Activated CD8-positive, alpha-beta memory T cell treated with anti-CD3 and anti-CD28 coated beads for 24 hours (primary cell): ENCODE data around the gene CDKL1.
"Not testable (repeated sequence)": the region's sequence is repeated elsewhere in the genome, so short reads cannot be mapped to it uniquely, and the experiment has no call there.

Experiments used
- DNase-seq: peaks from one replicate; pipeline ENCODE4 v3.0.0-alpha.2; 2020

Gene CDKL1

GRCh38 chr14:50383618-50384225, 13.0 kb downstream of the CDKL1 start:
- peak; percentile 11 for DNase-seq

GRCh38 chr14:50381823-50382287, 14.8 kb downstream of the CDKL1 start:
- no peak for DNase-seq

- DNase-seq: peak; percentile 21
Observed at GRCh38 chr14:50381008-50381407, 15.7 kb downstream of the CDKL1 start.

DNA sequence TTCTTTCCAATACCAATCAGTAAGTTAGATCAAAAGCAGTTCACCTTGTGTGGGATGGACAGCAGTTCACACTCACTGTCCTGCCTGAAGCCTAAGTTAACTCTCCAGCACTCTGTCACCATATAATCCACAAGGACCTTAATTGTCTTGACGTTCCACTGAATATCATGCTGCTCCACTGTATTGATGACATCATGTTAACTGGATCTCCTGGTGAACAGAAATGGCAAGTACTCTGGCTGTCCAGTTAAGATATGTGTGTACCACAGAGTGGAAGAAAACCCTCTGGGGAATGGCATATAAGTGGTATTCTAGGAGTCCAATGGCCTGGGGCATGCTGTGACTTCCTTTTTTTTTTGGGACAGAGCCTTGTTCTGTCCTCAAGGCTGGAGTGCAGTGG, 16.2 kb downstream of the CDKL1 start:
- no peak for DNase-seq

DNA sequence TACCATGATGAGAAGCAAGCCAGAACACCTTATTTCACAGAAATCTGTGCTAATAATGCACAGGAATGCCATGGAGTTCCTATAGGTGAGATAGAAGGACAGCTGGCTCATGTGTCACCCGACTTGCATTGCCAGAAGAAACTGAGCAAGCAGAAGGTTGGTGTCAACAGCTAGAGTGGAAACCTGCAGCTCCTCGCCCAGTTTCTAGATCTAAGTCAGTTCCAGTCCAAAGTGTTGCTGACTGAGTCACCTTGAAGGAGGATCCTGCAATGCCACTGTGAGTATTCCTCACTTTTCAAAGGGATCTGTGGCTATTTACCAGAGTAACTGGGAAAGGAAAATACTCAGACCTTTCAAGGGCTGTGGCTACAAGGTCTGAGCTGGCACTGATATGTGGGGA, 17.1 kb downstream of the CDKL1 start:
- peak; percentile 15 for DNase-seq

DNA sequence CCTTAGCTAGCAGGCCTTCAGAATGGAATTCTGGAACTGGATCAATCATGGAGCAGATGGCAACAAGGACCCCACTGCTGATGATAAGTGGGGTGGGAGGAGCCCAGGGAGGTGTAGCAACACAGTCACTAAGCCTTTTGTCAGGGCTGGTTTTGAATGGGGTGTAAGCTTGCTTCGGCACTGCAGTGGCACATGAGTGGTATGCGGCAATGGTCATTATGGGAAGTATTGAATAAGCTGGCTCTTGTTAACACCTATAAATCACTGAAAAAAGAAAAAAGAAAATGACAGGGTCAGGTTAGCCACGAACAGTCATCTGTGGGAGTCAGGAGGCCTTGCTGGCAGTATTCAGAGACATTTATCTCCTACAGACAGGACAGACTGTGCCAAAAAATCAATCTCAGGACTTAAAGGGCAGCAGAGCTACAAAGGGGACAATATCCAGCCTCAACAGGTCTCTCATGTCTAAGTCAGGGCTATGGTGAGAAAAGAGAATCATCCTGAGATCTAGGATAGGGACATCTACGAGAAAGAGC, 19.1 kb downstream of the CDKL1 start:
- DNase-seq: peak; percentile 19

GRCh38 chr14:50375760-50376159, 20.9 kb downstream of the CDKL1 start:
- DNase-seq: no peak

- DNase-seq: no peak
Observed at GRCh38 chr14:50373959-50374358, 22.7 kb downstream of the CDKL1 start.

DNA sequence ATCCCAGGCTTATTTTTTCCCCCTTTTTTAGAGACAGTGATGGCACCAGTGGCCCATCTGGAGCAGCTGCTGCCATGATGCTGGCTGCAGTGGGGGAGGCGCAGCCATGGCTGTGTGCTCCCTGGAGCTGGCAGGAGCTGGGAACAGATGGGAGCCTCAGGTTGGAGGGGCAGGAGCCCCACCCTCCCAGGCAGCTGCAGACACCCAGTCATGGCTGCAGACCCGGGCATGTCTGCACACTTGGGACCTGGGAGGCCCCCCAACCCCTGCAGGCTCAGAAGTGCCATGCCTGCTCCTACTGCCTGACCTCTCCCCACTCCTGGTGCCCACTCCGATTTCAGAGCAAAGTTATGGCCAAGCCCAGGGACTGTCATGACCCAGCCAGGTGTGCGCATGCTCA, 25.1 kb downstream of the CDKL1 start:
- DNase-seq: peak; percentile 35

DNA sequence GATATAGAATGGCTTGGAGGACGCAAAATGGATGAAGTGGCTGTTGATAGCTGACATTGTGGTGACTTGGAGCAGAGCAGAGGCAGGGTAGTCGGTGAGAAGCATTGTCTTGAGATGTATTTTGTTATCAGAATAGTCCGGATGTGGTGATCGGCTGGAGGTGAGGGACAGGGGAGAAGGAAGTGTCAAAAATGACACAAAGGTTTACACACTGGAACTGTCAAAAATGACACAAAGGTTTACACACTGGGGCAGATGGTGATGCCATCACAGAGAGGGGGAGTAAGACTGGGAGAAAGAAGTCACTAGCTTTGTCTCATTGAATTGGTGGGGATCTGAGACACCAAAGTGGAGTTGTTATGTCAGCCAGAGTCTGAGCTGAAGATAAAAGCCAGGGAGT, 30.1 kb downstream of the CDKL1 start:
- no peak for DNase-seq

DNA sequence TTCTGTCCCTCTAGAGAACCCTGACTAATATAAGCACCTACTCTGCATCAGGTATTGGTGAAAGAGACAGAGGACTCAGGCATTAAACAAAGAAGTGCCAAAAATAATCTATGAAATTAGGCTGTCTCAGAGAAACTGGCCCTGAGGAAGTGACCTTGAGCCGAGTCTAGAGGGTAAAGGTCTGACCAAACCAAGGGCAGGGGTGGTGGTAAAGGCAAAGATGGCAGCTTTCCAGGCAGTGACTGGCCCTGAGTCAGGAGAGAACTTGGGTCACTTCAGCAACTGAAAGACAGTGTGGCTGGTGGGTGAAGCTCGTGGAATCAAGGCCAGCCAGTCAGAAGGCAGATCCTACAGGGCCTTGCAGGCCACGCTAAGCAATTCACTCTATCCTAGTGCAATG, 30.6 kb downstream of the CDKL1 start:
- DNase-seq: no peak

DNA sequence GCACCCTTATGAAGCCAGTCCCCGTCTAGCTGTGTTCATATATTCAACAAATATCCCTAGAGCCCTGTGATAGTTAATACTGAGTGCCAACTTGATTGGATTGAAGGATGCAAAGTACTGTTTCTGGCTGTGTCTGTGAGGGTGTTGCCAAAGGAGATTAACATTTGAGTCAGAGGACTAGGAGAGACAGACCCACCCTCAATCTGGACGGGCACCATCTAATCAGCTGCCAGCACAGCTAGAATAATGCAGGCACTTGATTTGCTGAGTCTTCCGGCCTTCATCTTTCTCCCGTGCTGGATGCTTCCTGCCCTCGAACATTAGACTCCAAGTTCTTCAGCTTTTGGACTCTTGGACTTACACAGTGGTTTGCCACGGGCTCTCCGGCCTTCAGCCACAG, 31.1 kb downstream of the CDKL1 start:
- DNase-seq: peak; percentile 50

- peak; percentile 1 for DNase-seq
Observed at GRCh38 chr14:50364792-50365191, 31.9 kb downstream of the CDKL1 start.

GRCh38 chr14:50363714-50364111, 33.0 kb downstream of the CDKL1 start:
- DNase-seq: peak; percentile 66

GRCh38 chr14:50362764-50363713, 33.6 kb downstream of the CDKL1 start:
- peak; percentile 73 for DNase-seq

DNA sequence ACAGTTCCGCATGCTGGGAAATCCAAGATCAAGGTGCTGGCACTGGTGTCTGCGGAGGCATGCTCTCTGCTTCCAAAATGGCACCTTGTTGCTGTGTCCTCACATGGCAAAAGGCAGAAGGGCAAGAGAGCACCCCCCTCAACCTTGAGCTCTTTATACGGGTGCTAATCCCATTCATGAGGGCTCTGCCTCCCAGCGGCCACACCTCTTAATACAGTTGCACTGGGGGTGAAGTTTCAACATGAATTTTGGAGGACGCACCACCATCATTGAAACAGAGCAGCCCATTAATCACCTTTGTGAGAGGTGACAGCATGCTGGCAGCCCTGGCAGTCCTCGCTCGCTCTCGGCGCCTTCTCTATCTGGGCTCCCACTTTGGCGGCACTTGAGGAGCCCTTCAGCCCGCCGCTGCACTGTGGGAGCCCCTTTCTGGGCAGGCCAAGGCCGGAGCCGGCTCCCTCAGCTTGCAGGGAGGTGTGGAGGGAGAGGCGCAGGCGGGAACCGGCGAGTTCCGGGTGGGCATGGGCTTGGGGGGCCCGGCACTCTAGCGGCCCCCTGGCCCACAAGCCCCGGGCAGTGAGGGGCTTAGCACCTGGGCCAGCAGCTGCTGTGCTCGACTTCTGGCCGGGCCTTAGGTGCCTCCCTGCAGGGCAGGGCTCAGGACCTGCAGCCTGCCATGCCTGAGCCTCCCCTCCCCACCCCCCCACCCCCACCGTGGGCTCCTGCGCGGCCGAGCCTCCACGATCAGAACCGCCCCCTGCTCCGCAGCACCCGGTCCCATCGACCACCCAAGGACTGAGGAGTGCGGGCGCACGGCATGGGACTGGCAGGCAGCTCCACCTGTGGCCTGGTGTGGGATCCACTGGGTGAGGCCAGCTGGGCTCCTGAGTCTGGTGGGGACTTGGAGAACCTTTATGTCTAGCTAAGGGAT, 34.9 kb downstream of the CDKL1 start:
- DNase-seq: peak; percentile 45

DNA sequence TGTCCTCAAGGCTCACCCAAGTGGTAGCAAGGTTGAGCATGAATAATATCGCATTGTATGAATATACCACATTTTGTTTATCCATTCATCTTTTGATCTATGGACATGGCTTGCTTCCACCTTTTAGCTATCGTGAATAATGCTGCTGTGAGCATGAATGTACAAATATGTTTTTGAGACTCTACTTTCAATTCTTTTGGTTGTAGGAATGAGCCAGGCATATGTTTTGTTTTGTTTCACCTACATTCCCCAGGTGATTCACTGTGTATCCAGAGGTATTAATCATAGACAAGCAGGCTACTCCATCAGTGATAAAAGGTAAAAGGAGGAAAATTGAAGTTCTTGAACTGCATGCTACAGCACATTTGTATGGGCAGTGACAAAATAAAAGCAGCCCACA, 35.8 kb downstream of the CDKL1 start:
- no peak for DNase-seq

DNA sequence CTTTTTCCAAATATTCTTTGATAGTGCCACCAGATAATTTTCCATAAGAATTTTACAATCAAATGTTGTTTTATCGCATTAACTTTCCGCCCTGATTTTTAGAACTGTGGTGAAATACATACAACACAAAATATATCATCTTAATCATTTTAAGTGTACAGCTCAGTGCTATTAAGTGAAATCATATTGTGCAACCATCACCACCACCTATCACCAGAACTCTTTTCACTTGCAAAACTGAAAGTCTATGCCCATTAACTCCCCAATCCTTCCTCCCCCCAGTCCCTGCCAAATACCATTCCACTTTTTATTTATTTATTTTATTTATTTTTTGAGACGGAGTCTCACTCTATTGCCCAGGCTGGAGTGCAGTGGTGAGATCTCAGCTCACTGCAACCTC, 36.6 kb downstream of the CDKL1 start:
- DNase-seq: no peak

DNA sequence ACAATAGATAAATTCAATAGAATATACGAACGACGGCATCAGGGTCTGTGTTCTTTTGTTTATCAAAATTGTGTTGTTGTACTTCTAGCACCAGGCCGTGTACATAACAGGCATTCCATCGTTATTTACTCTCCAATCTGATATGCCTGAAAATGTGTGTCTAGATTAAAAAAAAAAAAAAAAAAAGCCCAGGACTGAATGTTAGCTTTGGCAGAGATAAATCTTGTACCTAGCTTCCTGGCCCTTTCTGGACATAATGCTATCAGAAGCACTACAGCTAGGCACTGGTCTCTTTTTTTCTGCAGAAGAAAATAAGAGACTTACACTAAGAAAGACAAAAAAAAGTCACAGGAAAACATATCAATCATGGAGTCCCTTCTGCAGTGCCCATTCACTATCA, 37.0 kb downstream of the CDKL1 start:
- no peak for DNase-seq

DNA sequence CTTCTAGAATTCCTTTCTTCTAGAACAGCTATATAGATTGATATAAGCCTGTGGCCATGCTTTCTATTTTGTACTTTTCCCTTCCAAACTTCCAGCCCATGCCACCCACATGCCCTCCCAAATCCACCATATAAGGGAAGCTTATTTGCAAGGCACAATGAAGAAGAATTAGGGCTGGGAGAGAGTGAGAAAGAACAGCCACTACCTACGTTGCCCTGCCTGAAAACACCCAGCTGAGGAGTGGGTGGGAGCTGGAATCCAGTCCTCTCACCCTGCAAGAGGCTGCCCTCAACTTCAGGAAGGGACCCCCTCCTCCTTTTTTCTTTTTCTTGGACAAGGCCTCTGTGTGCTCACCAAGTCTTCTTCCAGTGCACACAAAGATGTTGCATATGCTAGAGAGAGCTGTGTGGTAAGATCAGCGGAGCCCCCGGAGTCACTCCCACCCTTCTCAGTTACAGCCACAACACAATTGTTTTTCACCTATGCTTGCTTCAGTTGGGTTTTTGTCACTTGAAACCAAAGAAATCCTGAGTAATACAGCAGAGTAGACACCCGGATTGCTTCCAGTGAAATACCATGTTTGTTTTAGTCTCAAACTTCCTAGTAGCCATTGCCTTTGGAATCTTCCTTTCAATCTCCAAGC, 38.8 kb downstream of the CDKL1 start:
- peak; percentile 9 for DNase-seq

GRCh38 chr14:50357124-50357523, 39.6 kb downstream of the CDKL1 start:
- peak; percentile 3 for DNase-seq

DNA sequence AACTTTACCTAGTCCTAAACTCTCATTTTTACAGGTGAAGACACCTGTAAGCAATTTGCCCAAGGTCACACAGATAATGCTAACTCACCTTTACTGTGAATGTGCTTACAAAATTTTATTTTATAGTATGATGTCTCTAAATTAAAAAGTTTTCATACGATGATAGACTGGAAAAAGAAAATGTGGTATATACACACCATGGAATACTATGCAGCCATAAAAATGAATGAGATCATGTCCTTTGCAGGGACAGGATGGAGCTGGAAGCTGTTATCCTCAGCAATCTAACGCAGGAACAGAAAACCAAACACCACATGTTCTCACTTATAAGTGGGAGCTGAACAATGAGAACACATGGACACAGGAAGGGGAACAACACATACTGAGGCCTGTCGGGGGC, 40.4 kb downstream of the CDKL1 start:
- not testable (repeated sequence) for DNase-seq
